Activated CD8-positive, alpha-beta memory T cell treated with anti-CD3 and anti-CD28 coated beads for 1 hour (primary cell): ENCODE results near the gene XIRP1.

Experiments used
- DNase-seq, 2 donors: peaks; one replicate each; pipeline ENCODE4 v3.0.0-alpha.2; 2020; ENCODE audit warnings: low read depth in 1 of 2; ENCODE audit errors: extremely low read depth in 1 of 2

The XIRP1 gene

DNA sequence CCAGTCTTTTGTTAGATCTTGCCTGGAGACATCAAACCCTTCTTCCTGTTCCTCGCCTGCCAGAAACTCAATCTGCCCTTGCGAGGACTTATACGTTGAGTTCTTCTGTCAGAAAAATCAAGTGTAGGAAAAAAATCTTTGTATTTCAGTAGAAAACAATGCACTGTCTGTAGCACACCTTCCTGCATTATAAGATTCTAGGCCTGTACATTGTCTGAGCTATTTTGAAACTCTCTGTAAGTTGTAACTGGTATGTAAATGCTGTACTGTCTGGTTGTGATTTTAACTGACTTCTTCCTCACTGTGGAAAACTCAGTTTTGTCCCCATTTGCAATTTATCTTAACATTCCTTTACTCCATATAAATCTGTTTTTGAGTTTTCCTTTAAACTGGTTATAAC, 17.7 kb upstream of the XIRP1 start:
- DNase-seq, result no peak

DNA sequence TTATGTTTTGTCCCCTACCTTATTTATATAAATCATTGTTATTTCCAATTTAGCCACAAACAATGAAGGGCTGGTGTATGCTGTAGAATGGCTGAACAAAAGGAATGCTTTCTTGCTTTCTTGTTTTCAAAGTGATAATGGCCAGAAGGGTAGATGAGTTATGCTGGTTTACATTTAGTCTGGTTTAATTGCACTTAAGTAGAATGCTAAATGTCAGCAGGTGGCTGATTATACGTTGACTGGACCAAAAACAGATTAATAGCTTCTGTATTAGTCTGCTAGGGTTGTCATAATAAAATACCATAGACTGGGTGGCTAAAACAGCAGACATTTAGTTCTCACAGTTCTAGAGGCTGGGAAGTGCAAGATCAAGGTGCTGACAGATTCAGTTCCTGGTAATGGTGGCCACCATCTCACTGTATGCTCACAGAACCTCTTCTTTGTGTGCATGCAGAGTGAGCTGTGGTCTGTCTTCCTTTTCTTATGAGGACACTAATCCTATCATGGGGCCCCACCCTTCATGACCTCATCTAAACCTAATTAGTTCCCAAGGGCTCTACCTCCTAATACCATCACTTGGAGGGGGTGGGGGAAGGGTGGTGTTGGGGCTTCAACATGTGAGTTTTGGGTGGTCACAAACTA, 17.1 kb upstream of the XIRP1 start:
- DNase-seq, result no peak

DNA sequence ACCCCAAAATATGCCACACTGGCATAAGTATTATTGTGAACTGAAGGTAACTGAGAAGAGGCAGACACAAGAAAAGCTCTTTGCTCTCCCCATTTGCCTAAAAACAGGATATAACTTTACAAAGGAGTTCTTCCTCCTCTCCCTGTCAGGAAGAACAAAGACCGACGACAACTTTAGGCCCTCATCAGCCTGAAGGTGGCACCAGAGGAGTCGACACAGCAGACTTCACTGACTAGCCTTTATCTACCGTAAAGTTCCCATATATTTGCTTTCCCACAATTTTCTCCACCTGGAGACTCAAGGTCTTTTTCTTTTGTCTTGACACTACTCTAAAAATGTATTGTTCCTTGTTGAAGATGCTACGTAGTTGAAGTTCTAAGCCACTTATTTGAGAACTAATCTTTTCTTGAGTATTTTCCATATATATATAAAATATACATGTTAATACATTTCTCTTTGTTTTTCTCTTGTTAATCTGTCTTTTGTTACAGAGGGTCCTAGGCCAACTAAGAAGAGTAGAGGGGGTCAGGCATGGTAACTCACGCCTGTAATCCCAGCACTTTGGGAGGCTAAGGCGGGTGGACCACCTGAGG, 16.2 kb upstream of the XIRP1 start:
- DNase-seq, result no peak

DNA sequence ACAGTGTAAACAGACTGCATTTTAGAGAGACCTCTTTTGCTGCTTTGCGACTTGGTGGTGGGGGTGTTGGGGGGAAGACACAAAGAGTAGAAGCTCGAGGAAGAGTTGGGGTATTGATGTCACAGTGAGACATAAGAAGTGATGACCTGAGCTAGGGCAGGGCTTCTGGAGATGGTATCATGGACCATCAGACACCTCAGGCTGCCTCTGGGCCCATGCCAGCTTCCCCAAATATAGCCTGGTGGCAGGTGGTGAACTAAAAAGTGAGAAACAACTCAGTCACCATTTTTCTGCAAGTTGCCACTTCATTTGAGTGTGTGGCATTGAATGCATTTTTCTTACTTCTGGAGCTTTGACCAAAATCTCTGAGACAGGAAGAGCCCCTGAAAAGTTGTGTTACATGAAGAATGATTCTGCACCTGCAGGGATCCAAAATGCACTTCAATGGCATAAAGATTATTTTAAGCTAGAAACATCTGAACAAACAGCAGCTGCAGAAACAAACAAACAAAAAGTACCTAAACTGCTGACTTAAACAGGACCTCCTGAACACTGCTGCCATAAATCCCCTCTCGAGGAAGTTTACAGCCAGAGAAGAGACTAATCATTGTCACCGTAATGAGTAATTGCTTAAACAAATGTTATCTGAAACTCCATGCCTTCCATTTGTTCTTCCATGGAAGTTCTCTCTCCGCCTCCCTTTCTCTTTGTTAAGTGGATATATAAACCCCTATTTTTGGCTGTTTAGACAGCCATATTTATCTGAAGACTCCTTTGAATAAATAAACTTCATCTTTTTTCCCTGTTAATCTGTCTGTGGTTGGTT, 15.2 kb upstream of the XIRP1 start:
- no peak for DNase-seq

DNA sequence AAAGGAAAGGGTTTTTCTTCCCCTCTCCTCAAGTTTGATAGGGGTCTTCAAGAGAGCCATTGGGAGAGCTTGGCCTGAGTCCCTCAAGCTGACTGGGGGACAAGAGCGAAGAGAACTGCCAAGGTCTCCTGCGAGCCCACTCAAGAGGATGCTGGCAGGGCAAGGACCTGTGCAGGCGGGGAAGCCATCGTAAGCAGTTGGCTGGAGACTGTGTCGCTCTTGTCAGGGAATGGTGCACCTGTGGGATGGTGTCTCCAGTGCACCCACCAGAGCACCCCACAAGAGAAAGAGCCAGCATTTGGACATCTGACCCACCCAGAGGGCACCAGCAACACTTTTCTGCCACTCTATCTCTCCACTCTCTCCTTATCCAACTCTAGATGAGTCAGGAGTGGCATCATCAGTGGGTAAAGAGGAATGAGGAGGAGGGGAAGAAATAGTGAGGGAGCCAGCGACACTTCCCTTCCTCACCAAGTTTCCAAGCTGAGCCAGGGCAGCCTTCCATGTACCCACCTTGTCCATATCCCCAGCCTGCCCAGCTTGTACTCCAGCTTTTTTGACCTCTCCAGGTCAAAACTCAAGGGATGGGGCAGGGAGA, 13.6 kb upstream of the XIRP1 start:
- no peak for DNase-seq

DNA sequence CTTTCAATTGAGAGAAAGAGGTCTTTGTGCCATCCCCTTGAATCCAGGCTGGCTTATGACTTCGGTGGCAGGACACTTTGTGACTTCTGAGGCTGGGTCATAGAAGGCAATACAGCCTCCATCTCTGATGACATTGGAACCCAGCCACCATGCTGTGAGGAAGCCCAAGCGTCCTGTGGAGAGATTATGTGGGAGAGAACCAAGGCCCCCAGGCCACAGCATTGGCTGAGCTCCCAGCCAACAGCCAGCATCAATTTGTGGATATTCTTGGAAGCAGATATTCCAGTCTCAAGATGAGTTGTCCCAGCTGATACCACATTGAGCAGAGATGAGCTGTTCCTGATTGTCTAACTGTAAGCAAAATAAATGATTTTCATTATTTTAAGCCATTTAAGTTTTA, 12.7 kb upstream of the XIRP1 start:
- no peak for DNase-seq

DNA sequence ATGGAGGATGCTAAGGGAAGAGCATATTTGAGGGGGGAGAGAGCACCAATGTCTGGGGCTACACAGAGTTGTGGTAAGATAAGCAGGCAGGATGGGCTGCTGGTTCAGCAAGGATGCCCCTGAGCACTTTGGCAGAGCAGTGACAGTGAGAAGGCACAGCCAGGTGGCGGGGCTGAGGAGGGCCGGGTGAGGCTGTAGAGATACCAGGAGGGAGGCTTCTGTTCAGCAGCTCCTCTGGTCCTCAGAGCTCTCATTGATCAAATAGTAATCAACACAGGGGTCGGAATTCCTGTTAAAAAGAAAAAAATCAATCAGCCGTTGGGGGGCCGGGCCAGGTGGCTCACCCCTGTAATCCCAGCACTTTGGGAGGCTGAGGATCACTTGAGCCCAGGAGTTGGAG, 11.5 kb upstream of the XIRP1 start:
- no peak for DNase-seq

DNA sequence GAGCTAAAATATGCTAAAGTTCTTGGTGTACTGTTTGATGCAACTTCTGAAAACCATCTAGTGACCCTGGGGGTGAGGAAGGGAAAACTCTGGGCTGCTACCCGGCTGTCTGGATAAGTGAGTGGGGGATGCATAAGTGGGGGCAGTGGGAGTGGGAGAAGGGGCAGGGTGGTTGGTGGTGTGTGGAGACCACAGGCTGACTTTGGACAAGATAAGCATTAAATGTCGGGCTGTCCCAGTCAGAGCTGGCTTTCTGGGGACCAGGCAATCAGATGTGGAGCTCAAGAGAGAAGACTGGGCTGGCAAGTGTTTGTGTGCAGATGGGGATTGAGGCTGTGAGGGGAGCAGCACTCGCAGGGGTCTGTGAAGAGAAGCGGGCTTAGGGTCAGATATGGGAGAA, 11.0 kb upstream of the XIRP1 start:
- no peak for DNase-seq

DNA sequence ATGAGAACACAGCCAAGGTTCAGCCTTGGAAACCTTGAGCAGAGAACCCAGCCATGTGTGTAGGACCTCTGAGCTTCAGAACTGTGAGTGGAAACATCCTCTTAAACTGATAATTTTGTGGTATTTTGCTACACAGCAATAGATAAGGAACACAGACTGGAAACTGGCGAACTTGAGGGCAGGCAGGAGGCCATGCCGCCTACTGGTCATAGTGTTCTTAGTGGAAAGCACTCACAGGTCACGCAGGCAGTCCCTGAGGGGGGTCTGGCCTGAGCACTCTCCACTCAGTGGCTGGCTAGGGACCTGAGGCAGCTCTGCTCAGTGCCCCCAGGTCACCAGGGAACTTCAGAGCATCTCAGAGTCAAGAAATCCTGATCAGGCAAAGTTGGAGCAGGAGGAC, 9.7 kb upstream of the XIRP1 start:
- DNase-seq, result no peak

DNA sequence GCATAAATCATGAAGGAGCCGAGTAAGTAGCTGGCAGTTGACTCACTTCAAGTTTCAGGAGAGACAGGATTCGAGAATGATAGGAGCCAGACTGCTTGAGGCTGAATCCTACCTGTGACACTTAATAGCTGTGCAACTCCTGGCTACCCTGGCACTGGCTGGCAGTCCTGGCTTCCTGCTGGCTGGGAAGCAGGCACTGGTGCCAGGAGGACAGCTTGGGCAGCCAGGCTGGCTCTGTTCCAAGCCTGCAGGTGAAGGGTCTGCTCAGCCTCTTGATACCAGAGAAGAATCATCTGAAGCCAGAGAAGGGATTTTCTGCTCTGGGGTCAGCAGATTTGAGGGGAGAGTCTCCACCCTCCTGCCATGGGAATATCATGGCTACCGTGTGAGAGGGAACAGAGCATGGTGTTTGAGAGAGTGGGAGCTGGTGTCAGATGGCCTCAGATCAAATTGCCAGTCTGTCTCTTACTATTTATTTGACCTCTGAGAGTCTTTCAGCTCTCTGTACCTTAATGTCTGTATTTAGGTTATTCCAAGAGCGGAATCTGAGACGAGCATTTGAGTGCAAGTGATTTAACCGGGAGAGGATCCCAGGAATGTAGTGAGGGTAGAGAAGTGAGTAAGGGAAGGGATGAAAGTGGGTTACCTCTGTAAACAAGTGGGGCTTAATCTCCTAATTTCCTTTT, 4.4 kb upstream of the XIRP1 start:
- no peak for DNase-seq

DNA sequence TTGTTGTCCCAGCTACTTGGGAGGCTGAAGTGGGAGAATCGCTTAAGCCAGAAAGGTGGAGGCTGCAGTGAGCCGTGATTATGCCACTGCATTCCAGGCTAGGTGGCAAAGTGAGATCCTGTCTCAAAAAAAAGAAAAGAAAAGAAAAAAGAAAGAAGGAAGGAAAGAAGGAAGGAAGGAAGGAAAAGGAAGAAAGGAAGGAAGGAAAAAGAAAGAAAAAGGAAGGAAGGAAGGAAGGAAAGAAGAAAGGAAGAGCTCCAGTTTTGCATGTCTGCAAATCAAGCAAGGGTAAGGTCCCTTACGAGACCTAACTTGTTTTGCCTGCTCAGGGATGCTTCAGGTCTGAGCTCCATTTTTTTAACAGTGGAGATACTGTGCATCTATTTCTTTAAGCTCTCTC, 3.6 kb upstream of the XIRP1 start:
- DNase-seq, result no peak

DNA sequence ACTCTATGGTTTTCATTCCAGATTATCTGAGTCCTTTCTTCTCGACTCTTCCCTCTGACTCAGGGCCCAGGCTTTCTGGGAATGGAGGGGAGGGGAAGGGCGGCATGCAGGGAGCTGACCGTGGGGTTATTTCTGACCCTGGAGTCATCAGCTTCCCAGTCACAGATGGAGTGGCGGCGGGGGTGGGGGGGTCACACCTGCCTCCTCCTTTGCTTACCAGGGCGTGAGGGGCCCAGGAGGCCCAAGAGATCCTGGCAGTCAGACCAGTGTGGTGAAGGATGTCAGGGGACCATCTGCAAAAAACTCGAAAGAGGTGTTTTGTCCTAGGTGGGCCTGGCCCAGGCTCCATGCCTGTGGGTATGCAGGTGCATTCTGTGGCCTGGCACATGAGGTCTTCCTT, 996 bp upstream of the XIRP1 start:
- no peak for DNase-seq

DNA sequence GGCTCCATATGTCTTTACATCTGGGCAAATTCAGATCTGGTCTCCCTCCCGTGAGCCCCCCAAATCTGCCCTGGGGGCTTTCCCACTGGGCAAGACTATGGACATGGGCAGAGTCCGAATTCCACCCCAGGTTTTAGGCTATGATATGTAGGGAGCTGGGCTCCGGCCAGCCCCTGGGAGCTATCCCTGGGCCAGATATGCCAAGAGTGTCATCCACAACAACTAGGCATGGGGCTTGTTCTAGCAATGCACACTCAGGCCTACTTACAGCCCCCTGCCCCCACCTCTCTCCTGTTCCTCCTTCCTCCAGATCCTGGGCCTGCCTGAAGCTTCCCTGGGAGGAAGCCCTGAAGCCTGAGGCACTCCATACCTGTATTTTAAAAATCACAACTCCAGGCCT, 622 bp downstream of the XIRP1 start:
- no peak for DNase-seq

DNA sequence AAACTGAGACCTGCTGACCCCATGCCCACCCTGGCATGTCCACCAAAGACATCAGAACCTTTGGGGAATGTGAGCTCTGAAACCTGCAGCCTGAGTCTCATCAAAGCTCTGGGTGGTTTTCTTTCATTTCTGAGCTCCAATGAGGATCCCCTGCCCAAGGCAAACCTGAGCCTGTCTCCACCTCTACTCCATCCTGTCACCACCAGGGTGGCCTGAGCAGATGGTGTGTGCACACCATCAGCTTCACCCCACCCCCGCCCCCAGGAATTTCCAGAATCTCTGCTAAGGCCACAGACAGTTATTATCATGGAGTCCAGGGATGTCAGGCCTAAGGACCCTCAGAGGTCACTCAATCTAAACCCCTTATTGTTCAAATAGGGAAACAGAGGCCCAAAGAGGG, 1.3 kb downstream of the XIRP1 start:
- no peak for DNase-seq

DNA sequence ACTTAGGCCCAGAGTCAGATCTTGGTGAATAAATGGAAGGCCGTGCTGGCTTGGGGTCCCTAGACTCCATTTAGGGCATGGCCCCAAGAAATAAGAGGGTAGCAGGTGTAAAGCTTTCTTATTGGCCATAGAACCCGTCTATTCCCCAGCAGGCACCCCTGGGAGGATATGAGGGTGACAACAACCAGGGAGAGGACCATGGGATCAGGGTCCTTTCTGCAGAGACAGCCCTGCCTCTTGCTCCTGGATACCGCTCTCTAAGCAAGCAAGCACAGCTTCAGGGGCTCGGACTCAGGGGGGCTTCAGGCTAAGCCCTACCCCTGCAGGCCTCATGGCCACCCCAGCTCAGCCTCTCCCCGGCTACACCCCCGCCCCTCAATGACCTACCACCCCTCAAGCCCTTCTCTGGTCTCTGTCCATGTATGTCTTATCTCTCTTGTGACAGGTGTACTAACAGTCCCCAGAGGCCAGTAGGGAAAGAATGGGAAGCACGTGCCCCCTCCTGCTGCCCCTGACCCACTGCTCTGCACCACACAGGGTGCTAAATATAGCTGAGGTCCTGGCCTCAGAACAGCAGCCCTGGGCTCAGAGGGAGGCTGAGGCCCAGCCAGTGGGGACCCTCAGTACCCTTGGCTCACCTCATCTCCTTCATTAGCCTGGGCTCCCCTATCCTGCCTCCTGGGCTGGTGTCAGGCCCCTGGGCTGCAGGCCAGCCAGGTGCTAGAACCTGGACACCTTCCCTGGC, 1.9 kb downstream of the XIRP1 start:
- DNase-seq, result no peak

DNA sequence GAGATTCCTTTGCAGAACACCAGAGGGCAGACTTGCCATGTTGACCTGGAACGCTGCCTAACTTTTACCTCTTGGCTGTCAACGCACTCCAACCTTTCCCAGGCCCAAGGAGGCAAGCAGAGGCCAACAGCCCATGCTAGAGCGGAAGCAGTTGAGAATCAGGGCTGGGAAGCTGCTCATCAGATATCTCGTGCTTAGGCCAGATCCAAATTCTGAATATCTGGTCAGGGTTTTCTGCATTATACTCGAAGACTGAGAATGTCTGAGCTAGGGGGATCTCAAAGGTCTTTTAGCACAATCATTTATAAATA, 2.5 kb downstream of the XIRP1 start:
- DNase-seq, result no peak

DNA sequence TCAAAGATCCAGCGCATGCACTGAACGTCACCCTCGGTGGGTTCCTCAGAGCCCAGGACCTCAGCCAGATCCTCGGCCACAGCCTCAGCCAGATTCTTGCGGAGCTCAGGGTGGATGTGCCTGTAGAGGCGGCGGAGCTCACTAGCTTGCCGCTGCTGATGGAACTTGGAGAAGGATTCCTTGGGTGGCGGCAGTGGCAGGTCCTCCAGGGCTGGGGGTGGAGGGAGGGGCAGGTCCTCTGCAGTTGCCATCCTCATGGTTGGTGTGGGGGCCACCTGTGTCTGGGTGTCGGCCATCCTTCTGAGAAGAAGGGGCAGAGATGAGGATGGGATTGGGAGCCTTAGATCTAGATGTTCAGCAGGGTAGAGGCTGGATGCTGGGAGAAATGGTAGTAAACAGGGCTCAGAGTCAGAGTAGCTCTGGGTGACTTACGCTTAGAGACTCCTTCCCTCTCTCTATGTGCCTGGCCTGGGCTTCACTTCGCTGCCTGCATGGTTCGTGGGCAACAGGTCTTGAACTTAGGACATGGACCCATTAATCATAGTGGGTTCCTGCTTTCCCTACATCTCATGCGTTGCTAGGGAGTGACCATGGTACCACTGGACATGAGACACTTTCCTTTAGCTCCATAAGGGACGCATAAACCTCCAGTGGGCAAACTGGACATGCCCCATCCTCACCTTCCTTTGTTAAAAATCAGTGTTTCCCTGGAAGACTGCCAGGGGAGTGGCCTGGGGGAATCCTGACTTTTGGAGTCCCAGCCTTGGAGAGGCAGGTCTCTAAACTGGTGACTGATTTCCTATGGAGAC, 3.0 kb downstream of the XIRP1 start:
- no peak for DNase-seq

DNA sequence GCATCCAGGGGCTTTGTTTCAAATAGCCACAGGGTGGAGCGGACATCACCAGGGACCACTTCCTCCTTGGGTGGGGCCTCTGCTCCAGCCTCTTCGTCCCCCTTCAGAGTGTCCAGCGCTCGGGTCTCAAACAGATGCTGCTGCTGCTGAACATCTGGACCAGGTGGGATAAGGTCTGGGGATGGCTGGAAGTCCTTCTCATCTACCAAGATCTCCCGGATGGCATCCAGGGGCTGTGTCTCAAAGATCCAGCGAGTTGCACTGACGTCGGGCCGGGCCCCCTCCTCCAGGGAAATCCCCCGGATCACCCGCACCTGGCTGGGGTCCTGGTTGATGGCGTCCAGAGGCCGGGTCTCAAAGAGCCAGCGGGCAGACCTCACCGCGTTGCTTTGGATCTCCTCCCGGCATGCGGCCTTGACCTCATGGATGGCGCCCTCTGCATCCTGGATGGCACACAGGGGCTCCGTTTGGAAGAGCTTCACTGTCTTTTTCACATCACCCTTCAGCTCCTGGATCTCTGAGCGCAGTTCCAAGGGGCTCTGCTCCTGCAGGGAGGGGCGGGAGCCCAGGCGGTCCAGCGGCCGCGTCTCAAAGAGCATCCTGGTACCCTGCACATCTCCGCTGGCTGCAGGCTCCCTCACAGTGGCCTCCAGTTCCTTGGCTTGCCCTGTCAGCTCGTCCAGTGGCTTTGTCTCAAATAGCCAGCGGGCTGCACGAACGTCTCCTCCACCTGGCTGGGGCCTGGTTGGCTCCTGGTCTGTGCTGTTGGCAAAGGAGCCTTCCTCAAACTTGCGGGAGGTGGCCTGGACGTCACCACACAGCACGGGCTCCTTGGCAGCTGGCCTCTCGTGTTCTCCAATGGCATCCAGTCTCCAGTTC, 3.9 kb downstream of the XIRP1 start:
- DNase-seq, result no peak
